ENCODE results near the gene IRF8. TPM values are rescaled to one million over a fixed set of nuclear protein-coding genes. Genes with fewer than 3 reads are reported as not detected.
A peak's percentile ranks its signal among the peaks of the same experiment; 100 is the strongest.

Gene IRF8
- total and polyA plus RNA-seq, 2 of the 13 experiments (the other 11 are each of a cell fraction or from before 2014, with no cell fraction given) = not detected

DNA sequence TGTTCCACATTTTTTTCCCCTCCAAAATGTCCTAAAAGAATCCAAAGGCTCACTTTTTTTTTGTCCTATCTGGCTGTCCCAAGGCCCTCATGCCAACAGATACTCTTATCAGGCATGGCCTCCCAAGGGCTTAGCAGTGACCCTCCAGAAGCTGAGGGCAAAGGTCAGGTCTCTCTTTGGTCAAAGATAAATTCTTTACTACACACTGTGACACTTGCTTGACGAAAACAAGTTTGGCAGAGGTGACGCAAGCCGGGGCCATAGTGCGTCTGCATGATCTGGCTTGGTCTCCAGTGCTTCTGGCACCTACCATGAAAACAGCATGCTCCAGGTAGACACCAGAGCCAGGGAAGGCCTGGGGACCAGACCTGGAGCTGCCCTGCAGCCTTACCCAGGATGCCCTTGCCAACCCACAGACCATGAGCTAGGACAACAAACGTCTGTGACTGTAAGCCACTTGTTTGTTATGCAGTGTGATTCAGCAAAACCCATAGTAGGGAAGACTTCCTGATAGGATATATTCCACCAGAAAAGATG lies 48.5 kb upstream of the IRF8 start (continued):
- TF ChIP-seq, protein P1, sequence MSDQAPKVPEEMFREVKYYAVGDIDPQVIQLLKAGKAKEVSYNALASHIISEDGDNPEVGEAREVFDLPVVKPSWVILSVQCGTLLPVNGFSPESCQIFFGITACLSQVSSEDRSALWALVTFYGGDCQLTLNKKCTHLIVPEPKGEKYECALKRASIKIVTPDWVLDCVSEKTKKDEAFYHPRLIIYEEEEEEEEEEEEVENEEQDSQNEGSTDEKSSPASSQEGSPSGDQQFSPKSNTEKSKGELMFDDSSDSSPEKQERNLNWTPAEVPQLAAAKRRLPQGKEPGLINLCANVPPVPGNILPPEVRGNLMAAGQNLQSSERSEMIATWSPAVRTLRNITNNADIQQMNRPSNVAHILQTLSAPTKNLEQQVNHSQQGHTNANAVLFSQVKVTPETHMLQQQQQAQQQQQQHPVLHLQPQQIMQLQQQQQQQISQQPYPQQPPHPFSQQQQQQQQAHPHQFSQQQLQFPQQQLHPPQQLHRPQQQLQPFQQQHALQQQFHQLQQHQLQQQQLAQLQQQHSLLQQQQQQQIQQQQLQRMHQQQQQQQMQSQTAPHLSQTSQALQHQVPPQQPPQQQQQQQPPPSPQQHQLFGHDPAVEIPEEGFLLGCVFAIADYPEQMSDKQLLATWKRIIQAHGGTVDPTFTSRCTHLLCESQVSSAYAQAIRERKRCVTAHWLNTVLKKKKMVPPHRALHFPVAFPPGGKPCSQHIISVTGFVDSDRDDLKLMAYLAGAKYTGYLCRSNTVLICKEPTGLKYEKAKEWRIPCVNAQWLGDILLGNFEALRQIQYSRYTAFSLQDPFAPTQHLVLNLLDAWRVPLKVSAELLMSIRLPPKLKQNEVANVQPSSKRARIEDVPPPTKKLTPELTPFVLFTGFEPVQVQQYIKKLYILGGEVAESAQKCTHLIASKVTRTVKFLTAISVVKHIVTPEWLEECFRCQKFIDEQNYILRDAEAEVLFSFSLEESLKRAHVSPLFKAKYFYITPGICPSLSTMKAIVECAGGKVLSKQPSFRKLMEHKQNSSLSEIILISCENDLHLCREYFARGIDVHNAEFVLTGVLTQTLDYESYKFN (CRISPR knock-in tag; conservative IDR thresholded peaks at IDR 0.05) = peak; percentile 70
- no peak for TF ChIP-seq ZNF331 (CRISPR knock-in tag; IDR thresholded peaks at IDR 0.05)
- TF ChIP-seq NFKB2 (CRISPR knock-in tag; IDR thresholded peaks at IDR 0.05; ENCODE audit: borderline replicate concordance) = peak; percentile 31; the same call in 1 of the 2 replicates
- no peak for TF ChIP-seq SALL2 (CRISPR knock-in tag; IDR thresholded peaks at IDR 0.05)
- TF ChIP-seq JDP2 (CRISPR knock-in tag; IDR thresholded peaks at IDR 0.05; ENCODE audit: borderline replicate concordance) = no peak
- TF ChIP-seq THAP11 (CRISPR knock-in tag; IDR thresholded peaks at IDR 0.05) = 0 out of 2 replicates have a peak, but pooled peaks have one; percentile 22
- no peak for TF ChIP-seq GABPB1 (CRISPR knock-in tag; IDR thresholded peaks at IDR 0.05)
- no peak for TF ChIP-seq ZNF333 (CRISPR knock-in tag; IDR thresholded peaks at IDR 0.05; ENCODE audit: borderline replicate concordance)
- TF ChIP-seq, protein P2, sequence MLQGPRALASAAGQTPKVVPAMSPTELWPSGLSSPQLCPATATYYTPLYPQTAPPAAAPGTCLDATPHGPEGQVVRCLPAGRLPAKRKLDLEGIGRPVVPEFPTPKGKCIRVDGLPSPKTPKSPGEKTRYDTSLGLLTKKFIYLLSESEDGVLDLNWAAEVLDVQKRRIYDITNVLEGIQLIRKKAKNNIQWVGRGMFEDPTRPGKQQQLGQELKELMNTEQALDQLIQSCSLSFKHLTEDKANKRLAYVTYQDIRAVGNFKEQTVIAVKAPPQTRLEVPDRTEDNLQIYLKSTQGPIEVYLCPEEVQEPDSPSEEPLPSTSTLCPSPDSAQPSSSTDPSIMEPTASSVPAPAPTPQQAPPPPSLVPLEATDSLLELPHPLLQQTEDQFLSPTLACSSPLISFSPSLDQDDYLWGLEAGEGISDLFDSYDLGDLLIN (CRISPR knock-in tag; IDR thresholded peaks at IDR 0.05; ENCODE audit: borderline replicate concordance) = no peak
- no peak for TF ChIP-seq ZNF652 (CRISPR knock-in tag; IDR thresholded peaks at IDR 0.05; ENCODE audit: borderline replicate concordance, low read depth)
- no peak for TF ChIP-seq ZNF570 (CRISPR knock-in tag; IDR thresholded peaks at IDR 0.05; ENCODE audit: borderline replicate concordance)
- TF ChIP-seq ZNF546 (CRISPR knock-in tag; conservative IDR thresholded peaks at IDR 0.05) = no peak
- no peak for TF ChIP-seq ZNF24 (IDR thresholded peaks at IDR 0.05)
- no peak for TF ChIP-seq GLI4 (CRISPR knock-in tag; IDR thresholded peaks at IDR 0.05; ENCODE audit: borderline replicate concordance)
- no peak for TF ChIP-seq MATR3 (CRISPR knock-in tag; IDR thresholded peaks at IDR 0.05)
- TF ChIP-seq NR2F1 (CRISPR knock-in tag; IDR thresholded peaks at IDR 0.05) = peak; percentile 25 to 86; a peak in 1 of 4 replicates
- no peak for TF ChIP-seq ZNF20 (CRISPR knock-in tag; IDR thresholded peaks at IDR 0.05)
- 0 out of 2 replicates have a peak, but pooled peaks have one; percentile 25 for TF ChIP-seq NFE2L2 (IDR thresholded peaks at IDR 0.05; ENCODE audit: low read length)
- TF ChIP-seq TCF7 (IDR thresholded peaks at IDR 0.05; ENCODE audit: low read depth) = no peak
- no peak for TF ChIP-seq CBX2 (IDR thresholded peaks at IDR 0.05; ENCODE audit: low read depth, low read length)
- TF ChIP-seq CBX2 (CRISPR knock-in tag; IDR thresholded peaks at IDR 0.05; ENCODE audit: low read depth) = no peak
- no peak for TF ChIP-seq NCOR1 (IDR thresholded peaks at IDR 0.05; ENCODE audit: borderline replicate concordance, low read length)
- peak; percentile 9; the same call in 1 of the 2 replicates for TF ChIP-seq ZMYM3 (CRISPR knock-in tag; IDR thresholded peaks at IDR 0.05)
- no peak for TF ChIP-seq FOXP1 (IDR thresholded peaks at IDR 0.05)
- TF ChIP-seq FOXP1 (CRISPR knock-in tag; IDR thresholded peaks at IDR 0.05) = no peak
- no peak for TF ChIP-seq SYNCRIP (IDR thresholded peaks at IDR 0.05; ENCODE audit: insufficient read depth, low read depth, low read length)
- no peak for TF ChIP-seq ZNF549 (CRISPR knock-in tag; IDR thresholded peaks at IDR 0.05)
- TF ChIP-seq NPAS2 (CRISPR knock-in tag; IDR thresholded peaks at IDR 0.05; ENCODE audit: borderline replicate concordance) = no peak
- TF ChIP-seq EZH2 (conservative IDR thresholded peaks at IDR 0.05; ENCODE audit: low read depth, low read length) = no peak

Data from HepG2 (cell line).